Stomach (tissue), 9 donors: ENCODE measurements around the gene BBS9. TPM values are rescaled to one million over a fixed set of nuclear protein-coding genes. Genes with fewer than 3 reads are reported as not detected.

Source experiments
- DNase-seq, 2 donors: peaks; one replicate each; pipeline versions ENCODE4 v3.0.0 to v3.0.0-alpha.2; 2013 to 2019
- H3K27ac ChIP-seq, 5 donors: fragments of 200-600 bp in 4 of 5; sonication (generic) in 4 of 5; one replicate each; pipeline ENCODE4 v1.5.1; 2013 to 2019; ENCODE audit warnings: mild to moderate bottlenecking in 1 of 5, moderate library complexity in 1 of 5
- H3K27me3 ChIP-seq, 3 donors: fragments of 200-600 bp; sonication (generic); one replicate each; pipeline ENCODE4 v1.5.1; 2017 to 2019; ENCODE audit warnings: mixed run types in 1 of 3
- H3K36me3 ChIP-seq, 4 donors: fragments of 200-600 bp; sonication (generic); 1 replicate in 3 of 4; 2 replicates in 1 of 4; pipeline ENCODE4 v1.5.1; 2016 to 2019
- H3K4me1 ChIP-seq, 4 donors: fragments of 200-600 bp; sonication (generic); one replicate each; pipeline ENCODE4 v1.5.1; 2016 to 2019
- H3K4me3 ChIP-seq, 4 donors: fragments of 200-600 bp; sonication (generic) in 3 of 4; one replicate each; pipeline ENCODE4 v1.5.1; 2016 to 2019; ENCODE audit warnings: mild to moderate bottlenecking in 1 of 4
- H3K9me3 ChIP-seq, 4 donors: fragments of 200-600 bp; sonication (generic); one replicate each; pipeline ENCODE4 v1.5.1; 2016 to 2019
- EP300 ChIP-seq: sonication (generic); formaldehyde crosslinking; IDR thresholded peaks from one replicate; pipeline ENCODE4 v1.6.1; 2017; ENCODE audit warnings: antibody characterized with exemption
- POLR2A ChIP-seq, 4 donors: fragments of 450-650 bp; IDR thresholded peaks; one replicate each; pipeline ENCODE4 v1.6.1; 2016; ENCODE audit warnings: antibody characterized with exemption in 4 of 4, control low read depth in 2 of 4, mild to moderate bottlenecking in 1 of 4, moderate library complexity in 1 of 4
- POLR2AphosphoS5 ChIP-seq, 3 donors: sonication (generic); formaldehyde crosslinking; IDR thresholded peaks; one replicate each; pipeline ENCODE4 v1.6.1; 2016; ENCODE audit warnings: antibody characterized with exemption in 3 of 3
- WGBS, 5 donors: extraction: QIAGEN DNeasy Blood & Tissue Kit in 3 of 5; methylation state at CpG; one replicate each; pipeline versions ENCODE4 v1.1.5 to v1.1.7; 2013 to 2018; 5-methylcytosine and 5-hydroxymethylcytosine counted together
- intact Hi-C: fragments of 100-400 bp; cut with DNase I; formaldehyde crosslinking; loops from one replicate; pipeline ENCODE4 v1.15.1; 2023; ENCODE audit warnings: low total_unique reads
- polyA plus RNA-seq, 3 donors: library from polyadenylated mRNA; stranded (reverse); fragments of 200-250 nt; gene quantifications; one replicate each; pipeline ENCODE4 v1.2.3, GENCODE V29; 2013
- total RNA-seq, 5 donors: library from RNA; depleted of rRNA; stranded (reverse); fragments of >200 nt; gene quantifications; one replicate each; pipeline versions ENCODE4 v1.1.0 to v1.2.3, GENCODE V29; 2014 to 2016
- TF ChIP-seq, protein P1 (sequence below), 7 experiments: fragments of 450-650 bp in 4 of 7; fragments of 200-600 bp in 3 of 7; sonication (generic) in 3 of 7; IDR thresholded peaks; one replicate each; pipeline ENCODE4 v1.5.1; 2016 to 2019; ENCODE audit warnings: antibody characterized with exemption in 7 of 7, control low read depth in 2 of 7, mild to moderate bottlenecking in 1 of 7
- donor health status: healthy with polysubstance abuse.
- donor health status: Bipolar disorder and iron deficiency.
- donor health status: healthy.

Gene BBS9
- total and polyA plus RNA-seq, 8 donors = 3.2 to 43.9 (median 5.9) TPM

- Histone ChIP-seq H3K36me3 (no peaks in the 10 kb centered on the region), H3K4me1 (no peaks in the 10 kb centered on the region), H3K4me3 (no peak overlapping the region), H3K9me3 (no peaks in the 10 kb centered on the region), H3K27ac (no peak overlapping the region), H3K27me3 (no peaks in the 10 kb centered on the region)
- 76 to 91% (median 88%) methylated on average over 1 of the region's 1 CpG for WGBS, 5 donors
- intact Hi-C loops = no loop called here
- TF ChIP-seq POLR2AphosphoS5 (IDR thresholded peaks at IDR 0.05) = no peak
- TF ChIP-seq, protein P1, sequence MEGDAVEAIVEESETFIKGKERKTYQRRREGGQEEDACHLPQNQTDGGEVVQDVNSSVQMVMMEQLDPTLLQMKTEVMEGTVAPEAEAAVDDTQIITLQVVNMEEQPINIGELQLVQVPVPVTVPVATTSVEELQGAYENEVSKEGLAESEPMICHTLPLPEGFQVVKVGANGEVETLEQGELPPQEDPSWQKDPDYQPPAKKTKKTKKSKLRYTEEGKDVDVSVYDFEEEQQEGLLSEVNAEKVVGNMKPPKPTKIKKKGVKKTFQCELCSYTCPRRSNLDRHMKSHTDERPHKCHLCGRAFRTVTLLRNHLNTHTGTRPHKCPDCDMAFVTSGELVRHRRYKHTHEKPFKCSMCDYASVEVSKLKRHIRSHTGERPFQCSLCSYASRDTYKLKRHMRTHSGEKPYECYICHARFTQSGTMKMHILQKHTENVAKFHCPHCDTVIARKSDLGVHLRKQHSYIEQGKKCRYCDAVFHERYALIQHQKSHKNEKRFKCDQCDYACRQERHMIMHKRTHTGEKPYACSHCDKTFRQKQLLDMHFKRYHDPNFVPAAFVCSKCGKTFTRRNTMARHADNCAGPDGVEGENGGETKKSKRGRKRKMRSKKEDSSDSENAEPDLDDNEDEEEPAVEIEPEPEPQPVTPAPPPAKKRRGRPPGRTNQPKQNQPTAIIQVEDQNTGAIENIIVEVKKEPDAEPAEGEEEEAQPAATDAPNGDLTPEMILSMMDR (IDR thresholded peaks at IDR 0.05) = no peak
- no peak for TF ChIP-seq EP300
- no peak for DNase-seq
Observed at GRCh38 chr7:33582533-33582932, 453.2 kb downstream of the BBS9 start.

DNA sequence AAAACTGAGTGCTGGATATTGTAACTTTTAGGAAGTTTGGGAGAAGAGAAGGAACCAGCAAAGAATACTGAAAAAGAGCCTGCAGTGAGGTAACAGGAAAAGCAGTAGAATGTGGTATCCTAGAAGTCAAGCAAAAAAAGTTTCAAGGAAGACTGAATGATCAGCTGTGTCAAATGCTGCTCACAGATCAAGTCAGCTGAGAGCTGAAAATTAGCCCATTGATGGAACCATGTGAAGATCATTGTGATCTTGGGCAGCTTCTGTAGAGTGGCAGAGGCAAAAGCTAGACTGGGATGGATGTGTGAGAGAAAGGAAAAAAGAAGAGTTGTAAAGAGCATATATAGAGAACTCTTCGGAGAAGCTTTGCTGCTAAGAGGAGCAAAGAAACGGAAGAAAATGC, 460.5 kb downstream of the BBS9 start:
- 92 to 100% (median 95%) methylated on average over 2 of the region's 2 CpGs for WGBS, 5 donors
- no peak for DNase-seq
- H3K36me3 ChIP-seq = no peaks in the 10 kb centered on the region
- H3K27ac ChIP-seq = no peak overlapping the region
- no peaks in the 10 kb centered on the region for H3K27me3 ChIP-seq
- peaks cover 0 to 26% (median 4%) of the 10 kb centered on the region in 4 donors for H3K4me1 ChIP-seq
- no peak for TF ChIP-seq EP300
- no peak for TF ChIP-seq POLR2AphosphoS5 (IDR thresholded peaks at IDR 0.05)
- TF ChIP-seq POLR2A (IDR thresholded peaks at IDR 0.05) = no peak
- TF ChIP-seq, protein P1 (IDR thresholded peaks at IDR 0.05) = no peak
- H3K9me3 ChIP-seq = no peaks in the 10 kb centered on the region
- H3K4me3 ChIP-seq = no peak overlapping the region
- intact Hi-C loops = no loop called here

GRCh38 chr7:33590916-33591315, 461.6 kb downstream of the BBS9 start:
- Histone ChIP-seq H3K4me1 (peaks cover 0 to 26% (median 4%) of the 10 kb centered on the region in 4 donors), H3K36me3 (no peaks in the 10 kb centered on the region), H3K4me3 (no peak overlapping the region), H3K27ac (no peak overlapping the region), H3K27me3 (no peaks in the 10 kb centered on the region), H3K9me3 (no peaks in the 10 kb centered on the region)
- no peak for DNase-seq
- intact Hi-C loops = no loop called here
- TF ChIP-seq POLR2AphosphoS5 (IDR thresholded peaks at IDR 0.05) (no peak), POLR2A (IDR thresholded peaks at IDR 0.05) (no peak), EP300 (no peak)
- TF ChIP-seq, protein P1 (IDR thresholded peaks at IDR 0.05) = no peak

GRCh38 chr7:33591490-33591889, 462.1 kb downstream of the BBS9 start:
- H3K4me3 ChIP-seq = no peak overlapping the region
- H3K9me3 ChIP-seq = no peaks in the 10 kb centered on the region
- H3K4me1 ChIP-seq = peaks cover 0 to 26% (median 4%) of the 10 kb centered on the region in 4 donors
- intact Hi-C loops = no loop called here
- TF ChIP-seq POLR2AphosphoS5 (IDR thresholded peaks at IDR 0.05) = no peak
- 76 to 91% (median 80%) methylated on average over 5 of the region's 5 CpGs for WGBS, 5 donors
- H3K36me3 ChIP-seq = no peaks in the 10 kb centered on the region
- no peak overlapping the region for H3K27ac ChIP-seq
- DNase-seq = peak in 1 of 2 donors; percentile 33
- no peaks in the 10 kb centered on the region for H3K27me3 ChIP-seq

- no peaks in the 10 kb centered on the region for H3K9me3 ChIP-seq
- H3K4me3 ChIP-seq = no peak overlapping the region
- H3K27me3 ChIP-seq = no peaks in the 10 kb centered on the region
- H3K4me1 ChIP-seq = peaks cover 0 to 26% (median 4%) of the 10 kb centered on the region in 4 donors
- no peak overlapping the region for H3K27ac ChIP-seq
- intact Hi-C loops = no loop called here
- TF ChIP-seq POLR2AphosphoS5 (IDR thresholded peaks at IDR 0.05) (no peak), POLR2A (IDR thresholded peaks at IDR 0.05) (no peak), EP300 (no peak)
- TF ChIP-seq, protein P1 (IDR thresholded peaks at IDR 0.05) = no peak
- no peak for DNase-seq
- H3K36me3 ChIP-seq = no peaks in the 10 kb centered on the region
Observed at GRCh38 chr7:33592718-33593117, 463.4 kb downstream of the BBS9 start.
